HG02623 (cell line): ENCODE results near the gene LRRC36.
"Not testable (repeated sequence)": the region's sequence is repeated elsewhere in the genome, so short reads cannot be mapped to it uniquely, and the experiment has no call there.

Experiments used
- ATAC-seq: cut with Tn5 transposase; IDR thresholded peaks from one replicate; pipeline ENCODE4 v1.9.1; 2021; ENCODE audit warnings: moderate library complexity; ENCODE audit not compliant: unreplicated experiment

Gene LRRC36

GRCh38 chr16:67399749-67400704, 73.4 kb downstream of the LRRC36 start:
- ATAC-seq = no peak

GRCh38 chr16:67400901-67401300, 74.3 kb downstream of the LRRC36 start:
- no peak for ATAC-seq

- ATAC-seq = no peak
These were observed 77.5 kb downstream of the LRRC36 start for GRCh38 chr16:67403976-67404555.

- no peak for ATAC-seq
These were observed 78.2 kb downstream of the LRRC36 start for GRCh38 chr16:67404740-67405226.

GRCh38 chr16:67405336-67405735, 78.7 kb downstream of the LRRC36 start:
- no peak for ATAC-seq

GRCh38 chr16:67406111-67406971, 79.7 kb downstream of the LRRC36 start:
- ATAC-seq = no peak

- ATAC-seq = no peak
These were observed 80.7 kb downstream of the LRRC36 start for GRCh38 chr16:67407176-67407787.

GRCh38 chr16:67407788-67408452, 81.3 kb downstream of the LRRC36 start:
- ATAC-seq = no peak

GRCh38 chr16:67409631-67410030, 83.0 kb downstream of the LRRC36 start:
- ATAC-seq = no peak

GRCh38 chr16:67411339-67411738, 84.7 kb downstream of the LRRC36 start:
- no peak for ATAC-seq

- ATAC-seq = no peak
These were observed 85.7 kb downstream of the LRRC36 start for GRCh38 chr16:67412294-67412693.

GRCh38 chr16:67413978-67414911, 87.6 kb downstream of the LRRC36 start:
- ATAC-seq = no peak

- not testable (repeated sequence) for ATAC-seq
These were observed 88.8 kb downstream of the LRRC36 start for GRCh38 chr16:67415421-67415820.

- peak; percentile 55 for ATAC-seq
These were observed 89.5 kb downstream of the LRRC36 start, which contains the start of gene ZDHHC1 for GRCh38 chr16:67415872-67416793. ZDHHC1 (minus strand) TSS chr16:67416477; CDS start chr16:67407775, 8,702 bp downstream.

- no peak for ATAC-seq
These were observed 90.9 kb downstream of the LRRC36 start for GRCh38 chr16:67417333-67418061.

GRCh38 chr16:67419502-67419901, 92.9 kb downstream of the LRRC36 start:
- no peak for ATAC-seq

GRCh38 chr16:67419931-67420330, 93.3 kb downstream of the LRRC36 start:
- ATAC-seq = no peak
